ENCODE data around the gene TBX20.

TBX20 gene, protein sequence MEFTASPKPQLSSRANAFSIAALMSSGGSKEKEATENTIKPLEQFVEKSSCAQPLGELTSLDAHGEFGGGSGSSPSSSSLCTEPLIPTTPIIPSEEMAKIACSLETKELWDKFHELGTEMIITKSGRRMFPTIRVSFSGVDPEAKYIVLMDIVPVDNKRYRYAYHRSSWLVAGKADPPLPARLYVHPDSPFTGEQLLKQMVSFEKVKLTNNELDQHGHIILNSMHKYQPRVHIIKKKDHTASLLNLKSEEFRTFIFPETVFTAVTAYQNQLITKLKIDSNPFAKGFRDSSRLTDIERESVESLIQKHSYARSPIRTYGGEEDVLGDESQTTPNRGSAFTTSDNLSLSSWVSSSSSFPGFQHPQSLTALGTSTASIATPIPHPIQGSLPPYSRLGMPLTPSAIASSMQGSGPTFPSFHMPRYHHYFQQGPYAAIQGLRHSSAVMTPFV

DNA sequence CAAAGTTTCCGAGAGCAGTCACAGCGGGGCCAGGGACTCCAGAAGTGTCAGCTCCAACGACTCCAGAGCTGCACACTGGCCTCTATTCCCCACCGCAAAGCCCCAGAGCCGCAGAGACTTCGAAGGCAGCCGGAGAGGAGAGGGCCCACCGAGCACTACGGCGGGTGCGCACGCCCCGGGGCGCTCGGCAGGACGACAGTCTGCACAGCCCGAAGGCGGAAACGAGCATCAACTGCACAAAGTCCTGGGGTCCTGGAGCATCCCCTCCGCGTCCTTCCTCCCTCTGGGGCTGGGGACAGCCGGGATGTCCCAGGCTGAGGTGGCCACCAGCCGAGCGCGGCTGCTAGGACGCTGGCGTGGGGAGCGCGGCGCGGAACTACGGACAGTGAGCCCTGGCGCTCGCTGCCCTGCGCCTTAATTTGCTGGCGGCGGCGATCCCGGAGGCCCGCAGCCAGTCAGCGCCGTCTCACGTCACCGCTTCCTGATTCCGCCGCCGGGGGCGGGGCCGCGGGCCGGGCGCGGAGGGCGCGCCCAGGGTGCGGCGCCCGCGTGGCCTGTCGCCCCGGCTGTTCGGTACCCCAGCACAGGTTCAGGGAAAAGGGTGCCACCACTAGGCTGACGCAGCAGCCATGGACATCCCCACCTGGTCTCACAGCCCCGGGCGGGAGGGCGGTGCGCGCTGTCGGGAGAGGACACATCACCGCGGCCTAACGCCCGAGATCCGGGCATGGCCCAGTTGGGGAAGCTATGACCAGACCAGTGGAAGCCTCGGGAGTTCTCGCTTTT, at the start of gene TBX20:
TBX20 (minus strand) TSS at position 391 of the 786 bp plus-strand sequence. CDS start 480 bp downstream, outside the sequence.
- no peak for DNase-seq (ENCODE audit: low read depth)

DNA sequence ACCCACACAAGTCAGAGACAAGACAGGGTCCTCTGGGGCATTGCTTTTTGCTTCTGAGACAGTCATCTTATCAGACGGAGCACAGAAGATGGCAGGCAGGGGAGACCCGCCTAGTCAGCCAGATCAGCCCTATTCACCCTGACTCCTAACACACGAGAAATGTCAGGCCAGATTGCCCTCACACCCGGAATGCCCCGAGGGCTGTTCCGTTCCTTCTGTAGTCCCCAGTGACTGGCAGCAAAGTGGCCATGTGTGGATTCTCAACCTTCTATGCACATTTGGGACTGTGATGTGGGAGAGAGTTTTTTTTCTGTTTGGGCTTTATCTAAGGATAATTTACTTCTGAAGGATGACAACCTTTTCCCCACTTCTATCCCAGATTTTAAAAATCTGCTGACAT, 35.5 kb upstream of the TBX20 start:
- DNase-seq (ENCODE audit: low read depth), result no peak

DNA sequence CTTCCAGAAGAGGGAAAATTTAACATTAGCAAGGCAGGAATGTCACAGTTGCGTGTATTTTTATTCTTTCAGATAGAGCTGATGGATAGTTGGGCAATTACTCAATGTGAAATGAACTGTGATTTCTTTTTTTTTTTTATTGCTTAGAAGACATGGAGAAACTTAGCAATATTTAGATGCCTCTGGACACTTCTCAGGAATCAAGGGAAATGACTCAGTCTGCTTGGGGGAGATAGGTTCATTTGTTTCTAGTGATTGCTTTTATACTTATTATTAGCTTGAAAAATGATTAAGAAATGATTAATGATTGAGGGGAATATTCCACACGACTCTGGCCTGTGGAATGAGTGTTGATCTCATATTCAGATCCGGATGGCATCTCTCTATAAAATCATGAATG, 33.1 kb upstream of the TBX20 start:
- no peak for DNase-seq (ENCODE audit: low read depth)

DNA sequence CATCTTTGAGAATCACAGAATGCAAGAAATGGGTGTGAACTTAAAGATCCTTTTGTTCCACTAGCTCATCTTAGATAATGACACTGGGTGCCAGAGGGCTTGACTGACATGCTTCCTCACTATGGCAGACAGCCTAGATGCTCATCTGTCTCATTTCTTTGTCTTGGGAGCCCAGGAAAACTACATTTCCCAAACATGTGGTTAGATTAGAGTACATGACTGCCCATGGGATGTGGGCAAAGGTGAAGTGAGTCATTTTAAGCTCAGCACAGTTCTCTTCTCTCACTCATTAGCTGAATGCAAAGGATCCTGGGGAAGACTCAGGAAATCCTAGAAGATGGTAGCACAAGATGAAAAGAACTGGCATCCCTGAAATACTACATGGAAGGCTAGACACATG, 32.5 kb upstream of the TBX20 start:
- DNase-seq (ENCODE audit: low read depth), result no peak

DNA sequence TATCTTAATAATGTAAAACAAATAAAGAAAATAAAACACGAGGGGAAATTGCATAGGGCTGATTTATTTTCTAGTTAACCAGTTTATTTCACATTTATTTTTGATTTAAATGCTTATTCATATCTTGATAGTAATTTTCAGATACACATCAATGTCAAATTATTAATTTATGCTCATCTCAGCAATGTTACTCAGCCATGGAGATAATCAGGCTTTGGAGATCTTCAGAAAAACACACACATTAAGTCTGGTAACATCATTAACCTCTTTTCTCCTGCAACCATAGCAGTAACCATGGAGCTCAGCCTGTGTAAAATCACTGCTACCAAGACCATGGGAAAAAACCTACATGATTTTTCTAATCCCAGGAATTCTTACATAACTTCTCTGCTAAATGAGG, 31.9 kb upstream of the TBX20 start:
- no peak for DNase-seq (ENCODE audit: low read depth)

DNA sequence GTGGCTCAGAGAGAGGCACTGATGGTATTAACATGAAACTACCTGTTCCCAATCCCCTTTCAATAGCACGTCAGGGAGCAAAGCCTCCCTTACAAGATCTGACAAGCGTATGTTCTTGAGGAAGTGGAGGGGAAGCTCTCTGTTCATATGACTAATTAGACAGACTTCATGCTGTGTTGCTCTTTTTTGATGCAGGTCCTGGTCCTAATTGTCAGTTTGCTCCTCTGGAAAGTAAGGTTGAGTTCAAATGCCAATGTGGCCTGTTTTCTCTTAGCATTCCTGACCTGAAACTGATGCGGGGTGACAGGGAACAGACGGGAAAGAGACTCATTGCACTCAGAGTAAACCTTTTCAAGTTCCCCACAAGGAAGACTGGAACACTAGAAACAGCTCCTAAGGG, 27.0 kb upstream of the TBX20 start:
- DNase-seq (ENCODE audit: low read depth), result no peak

DNA sequence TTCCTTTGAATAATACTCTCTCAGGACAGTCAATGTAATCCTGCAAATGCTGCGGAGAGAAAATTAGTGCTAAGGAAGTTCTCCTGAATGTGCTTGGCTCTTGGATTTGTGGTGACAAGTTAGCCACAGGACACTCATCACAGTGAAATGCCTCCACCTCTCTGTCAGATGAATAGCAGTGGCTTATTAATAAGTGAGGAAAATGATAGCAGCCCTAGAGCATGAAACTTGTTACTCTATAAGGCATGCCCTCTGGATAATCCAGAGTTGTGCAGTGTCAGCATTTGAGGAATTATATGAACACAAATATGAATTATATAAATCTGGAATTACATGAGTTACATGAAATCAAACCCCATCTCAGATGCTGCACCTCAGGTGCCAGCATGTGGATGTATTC, 23.5 kb upstream of the TBX20 start:
- DNase-seq (ENCODE audit: low read depth), result no peak

DNA sequence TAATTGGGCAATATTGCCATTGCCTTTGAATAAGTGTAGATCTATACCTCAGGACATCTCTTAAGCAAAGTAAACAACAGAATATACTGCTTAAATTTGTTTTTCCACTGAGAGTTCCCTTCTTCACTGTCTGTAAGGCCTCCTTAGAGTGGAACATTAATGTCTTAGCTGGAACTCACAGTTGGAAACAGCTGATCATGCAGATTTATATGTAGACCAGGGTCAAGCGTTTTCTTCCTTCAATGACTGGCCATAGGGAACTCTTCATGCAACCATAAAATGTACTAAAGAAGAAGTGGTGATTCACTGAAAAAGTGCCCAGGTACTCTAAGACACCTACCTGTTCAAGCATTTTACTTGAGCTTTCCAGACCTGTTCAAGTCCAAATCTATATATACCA, 18.3 kb upstream of the TBX20 start:
- DNase-seq (ENCODE audit: low read depth), result no peak

DNA sequence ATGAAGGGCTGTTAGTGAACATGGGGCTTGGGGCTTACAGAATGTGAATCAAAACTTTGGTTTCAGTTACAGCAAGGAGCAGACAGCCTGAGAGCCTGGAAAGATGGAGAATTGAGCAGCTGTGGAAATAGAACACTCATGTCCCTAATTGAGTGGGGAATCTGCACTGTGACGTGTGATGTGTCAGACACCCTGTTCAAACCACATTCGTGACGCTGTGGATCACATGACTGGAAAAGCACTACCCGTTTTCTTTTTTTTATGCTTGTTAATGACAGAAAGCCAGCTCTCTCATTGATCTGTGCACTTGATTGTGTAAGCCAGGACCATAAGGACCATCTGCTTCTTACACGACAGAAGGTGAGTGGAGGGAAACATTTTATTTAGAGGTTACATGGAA, 15.1 kb upstream of the TBX20 start:
- DNase-seq (ENCODE audit: low read depth), result no peak

DNA sequence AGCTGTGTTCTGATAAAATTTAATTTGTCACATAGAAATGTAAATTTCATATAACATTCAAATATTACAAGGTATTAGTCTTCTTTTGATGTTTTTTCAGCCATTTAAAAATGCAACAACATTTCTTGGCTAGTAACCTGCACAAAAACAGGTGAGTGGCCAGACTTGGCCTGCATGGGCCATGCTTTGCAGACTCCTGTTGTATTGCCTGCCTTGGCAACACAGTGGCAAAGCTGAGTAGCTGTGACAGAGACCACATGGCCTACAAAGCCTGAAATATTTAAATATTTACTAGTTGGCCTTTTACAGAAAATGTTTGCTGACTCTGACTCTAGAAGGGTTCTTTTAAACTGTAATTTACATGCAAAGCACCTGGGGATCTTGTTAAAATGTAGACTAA, 13.5 kb upstream of the TBX20 start:
- no peak for DNase-seq (ENCODE audit: low read depth)

DNA sequence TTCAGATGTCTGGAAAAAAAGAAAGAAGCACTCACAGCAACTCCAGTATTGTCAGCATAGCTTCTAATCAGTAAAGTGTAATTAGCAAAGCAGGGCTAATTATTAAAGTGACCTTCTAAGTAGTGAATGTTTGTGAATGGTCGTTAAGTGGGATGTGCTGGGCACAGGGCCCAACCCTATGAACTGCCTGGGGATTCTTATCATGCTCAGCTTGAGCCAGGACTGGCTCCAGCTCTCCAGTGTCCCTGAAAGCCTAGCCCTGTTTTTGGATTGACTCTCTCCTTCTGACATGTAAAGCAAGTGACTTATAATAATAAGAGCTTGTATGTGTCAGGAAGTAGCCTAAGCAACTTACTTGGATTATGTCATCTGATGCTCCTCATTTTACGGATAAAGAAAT, 9.5 kb upstream of the TBX20 start:
- DNase-seq (ENCODE audit: low read depth), result no peak

DNA sequence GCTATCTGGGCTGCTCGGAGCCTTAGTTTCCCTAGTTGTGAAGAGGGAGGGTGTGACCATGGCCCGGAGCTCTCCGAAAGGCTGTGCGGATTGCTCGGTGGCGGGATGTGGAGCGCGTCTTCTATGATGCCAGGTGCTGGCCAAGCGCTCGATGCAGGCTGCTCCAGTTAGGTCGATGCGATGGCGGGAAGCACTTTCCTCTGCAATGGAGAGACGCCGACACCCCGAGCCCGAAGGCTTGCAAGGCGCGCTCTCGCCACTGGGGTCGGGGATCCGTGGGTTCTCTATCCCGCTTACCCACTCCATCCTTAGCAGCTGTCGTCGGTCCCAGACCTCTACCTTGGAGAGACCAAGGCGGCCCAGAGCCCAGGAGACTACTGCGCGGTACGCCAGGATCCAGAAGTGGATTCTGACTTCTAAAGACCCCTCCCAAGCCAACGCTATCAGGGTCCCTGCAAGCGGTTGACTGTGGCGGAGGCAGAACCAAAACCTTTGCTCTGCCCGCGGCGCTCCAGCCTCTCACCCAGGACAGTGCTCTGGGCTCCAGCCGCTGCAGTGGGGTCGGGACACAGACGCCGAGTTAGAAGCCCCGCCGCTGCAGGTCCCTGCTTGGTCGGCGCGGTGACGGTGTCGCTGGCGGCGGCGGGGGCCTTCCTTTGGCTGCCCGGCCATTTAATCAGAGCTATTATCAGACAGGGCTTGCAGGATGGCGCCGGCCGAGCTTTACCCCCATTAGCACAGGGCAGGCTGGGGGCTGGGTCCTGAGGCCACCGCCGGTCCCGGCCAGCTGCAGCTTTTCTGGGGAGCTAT, 7.8 kb upstream of the TBX20 start:
- DNase-seq (ENCODE audit: low read depth), result no peak

DNA sequence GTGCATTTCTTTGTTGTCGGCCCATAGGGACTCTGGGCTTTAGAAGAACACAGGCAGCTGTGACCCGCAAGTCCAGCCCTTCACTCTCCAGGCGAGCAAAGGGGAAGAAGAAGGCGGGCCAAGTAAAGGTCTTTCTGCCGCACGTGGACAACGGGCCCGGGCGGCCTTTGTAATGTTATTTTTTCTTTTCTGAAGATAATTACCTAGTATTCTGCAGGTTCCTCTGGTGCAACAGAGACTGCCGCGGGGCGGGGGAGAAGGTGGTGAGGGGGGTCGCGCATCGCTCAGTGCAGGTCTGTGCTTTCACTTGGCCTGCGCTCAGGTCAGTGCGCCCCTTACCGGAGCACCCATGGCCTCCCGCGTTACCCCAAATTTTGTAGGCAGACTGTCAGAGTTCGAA, 7.1 kb upstream of the TBX20 start:
- no peak for DNase-seq (ENCODE audit: low read depth)

DNA sequence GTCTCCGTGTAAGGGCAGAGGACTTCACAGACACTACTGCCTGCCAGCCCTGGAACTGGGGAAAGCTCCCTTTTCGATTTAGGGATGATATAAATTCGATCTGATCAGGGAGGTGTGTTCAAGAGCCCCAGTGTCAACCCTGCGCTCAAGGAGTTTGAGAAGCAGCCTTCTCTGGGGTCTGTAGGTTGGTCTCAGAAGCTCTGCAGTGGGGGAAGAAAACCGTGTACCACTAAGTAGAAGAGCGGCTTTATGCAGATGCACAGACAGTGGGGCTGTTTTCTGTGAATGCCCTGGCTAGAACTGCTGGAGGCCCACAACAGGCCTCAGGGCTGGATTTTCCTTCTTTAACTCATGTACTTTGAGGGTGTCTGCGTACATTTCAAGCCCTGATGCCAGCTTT, 6.3 kb upstream of the TBX20 start:
- no peak for DNase-seq (ENCODE audit: low read depth)

DNA sequence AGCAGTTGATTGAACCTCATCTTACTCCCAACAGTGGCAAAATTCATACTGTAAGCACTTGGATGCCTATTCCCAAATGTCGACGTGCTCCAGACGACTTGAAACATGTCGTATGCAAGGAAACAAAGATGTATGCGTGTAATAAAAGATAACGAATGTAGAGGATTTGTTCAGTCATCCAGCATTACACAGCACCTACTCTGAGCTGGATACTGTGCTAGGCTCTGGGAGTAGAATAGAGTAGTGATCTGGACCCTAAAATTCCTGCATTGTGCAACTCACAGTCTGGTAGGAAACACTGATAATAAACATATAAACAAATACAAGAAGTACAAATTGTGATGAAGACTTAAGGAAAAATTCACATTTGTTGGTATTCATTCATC, 5.6 kb upstream of the TBX20 start:
- no peak for DNase-seq (ENCODE audit: low read depth)

DNA sequence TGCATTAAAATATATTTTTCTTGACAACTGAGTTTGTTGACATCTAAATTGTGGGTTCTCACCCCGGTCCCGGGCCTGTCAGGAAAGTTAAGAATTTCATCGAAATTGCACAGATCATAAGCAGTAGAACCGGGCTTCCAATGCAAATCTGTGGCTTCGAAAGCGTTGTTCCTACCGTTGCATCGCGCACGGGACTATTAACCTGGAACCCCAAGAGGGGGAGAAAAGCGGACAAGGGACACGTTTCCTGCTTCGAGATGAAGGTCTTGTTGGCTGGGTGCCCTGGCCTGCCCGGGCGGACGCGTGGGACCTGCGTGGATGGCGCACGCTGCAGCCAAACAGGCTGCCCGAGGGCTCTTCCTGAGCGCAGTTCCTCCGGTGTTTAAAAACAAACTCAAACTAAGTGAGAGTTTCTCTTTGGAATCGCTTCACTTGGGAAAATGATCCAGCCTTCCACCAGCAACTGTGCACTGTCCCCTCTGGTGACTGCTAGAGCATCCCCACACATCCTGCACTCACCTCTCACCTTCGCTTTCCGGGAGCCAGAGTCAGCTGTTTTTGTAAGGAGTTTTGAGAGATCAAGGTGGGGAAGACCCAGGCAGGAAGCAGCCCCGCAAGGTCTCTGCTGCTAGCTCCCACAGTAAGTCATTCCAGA, 5.1 kb upstream of the TBX20 start:
- no peak for DNase-seq (ENCODE audit: low read depth)

DNA sequence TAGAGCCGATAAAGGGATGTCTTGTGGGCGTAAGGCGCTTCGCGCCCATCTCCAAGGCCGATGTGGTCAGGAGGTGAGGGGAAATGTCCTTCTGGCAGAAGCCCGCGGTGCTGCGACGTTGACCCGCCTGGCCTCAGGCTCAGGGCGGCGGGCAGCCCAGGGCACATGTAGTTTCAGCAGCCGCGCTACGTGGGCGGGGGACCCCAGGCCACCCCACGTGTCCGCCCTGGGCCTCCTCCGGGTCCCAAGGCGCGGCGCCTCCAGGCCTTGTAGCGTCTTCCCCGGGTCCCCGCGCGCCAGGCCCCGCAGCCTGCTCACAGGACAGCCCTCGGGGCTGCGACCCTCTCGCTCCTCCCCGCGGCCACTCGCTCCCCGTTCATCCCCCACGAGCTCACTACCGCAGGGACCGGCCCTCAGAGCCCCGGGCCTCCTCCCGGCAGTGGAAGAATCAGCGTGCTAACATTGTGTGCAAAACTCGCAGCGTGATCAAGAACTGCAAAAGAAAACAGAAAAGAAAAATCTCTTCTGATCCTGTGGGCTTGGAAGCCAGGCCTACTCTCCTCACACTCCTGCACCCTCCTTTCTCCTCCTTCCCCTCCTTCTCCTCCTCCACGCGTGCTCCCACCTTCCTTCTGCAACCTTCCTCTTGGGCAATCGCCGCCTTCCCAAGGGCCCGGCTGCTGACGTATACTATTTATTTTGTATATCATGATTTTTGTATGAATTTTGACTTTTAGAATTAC, 4.4 kb upstream of the TBX20 start:
- no peak for DNase-seq (ENCODE audit: low read depth)

DNA sequence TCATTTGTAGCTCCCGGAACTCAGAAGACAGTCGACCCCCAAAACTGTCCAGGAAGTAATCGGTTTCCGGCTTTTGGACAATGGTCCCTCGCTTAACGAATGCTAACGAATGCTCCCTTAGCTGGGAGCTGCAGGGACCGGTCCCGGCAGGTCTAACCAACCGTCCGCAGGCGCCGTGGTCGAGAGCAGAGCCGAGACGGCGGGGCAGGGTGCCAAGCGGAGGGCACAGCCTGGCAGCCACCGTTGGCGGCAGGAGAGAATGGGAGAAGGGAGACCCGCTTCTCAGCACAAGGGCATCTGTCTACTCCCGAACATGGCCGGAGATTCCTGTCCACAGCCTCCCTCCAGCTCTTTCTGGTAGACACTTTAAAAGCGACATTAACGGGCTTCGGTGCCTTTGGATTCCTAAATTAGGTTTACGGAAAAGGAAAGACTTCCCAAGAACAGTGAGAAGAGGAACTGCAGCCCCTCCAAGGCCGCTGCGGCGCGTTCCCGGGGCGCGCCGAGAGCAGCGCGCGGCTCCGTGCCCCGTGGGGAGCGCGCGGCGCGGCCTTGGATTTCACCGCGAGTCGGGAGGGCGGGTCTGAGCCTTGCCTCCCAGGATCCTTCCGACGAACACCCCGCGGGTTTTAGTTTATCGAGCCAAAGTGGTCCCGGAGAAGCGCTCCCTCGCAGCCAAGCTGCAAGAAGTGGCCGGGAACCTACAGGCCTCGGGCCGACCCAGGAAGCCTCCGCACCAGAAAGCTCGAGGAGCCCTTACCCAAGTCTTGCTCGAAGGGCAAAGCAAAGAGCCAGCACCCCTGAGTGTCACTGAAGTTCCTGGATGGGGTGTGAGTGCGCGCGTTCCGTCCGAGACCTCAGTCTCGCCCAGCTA, 3.6 kb upstream of the TBX20 start:
- DNase-seq (ENCODE audit: low read depth), result no peak

DNA sequence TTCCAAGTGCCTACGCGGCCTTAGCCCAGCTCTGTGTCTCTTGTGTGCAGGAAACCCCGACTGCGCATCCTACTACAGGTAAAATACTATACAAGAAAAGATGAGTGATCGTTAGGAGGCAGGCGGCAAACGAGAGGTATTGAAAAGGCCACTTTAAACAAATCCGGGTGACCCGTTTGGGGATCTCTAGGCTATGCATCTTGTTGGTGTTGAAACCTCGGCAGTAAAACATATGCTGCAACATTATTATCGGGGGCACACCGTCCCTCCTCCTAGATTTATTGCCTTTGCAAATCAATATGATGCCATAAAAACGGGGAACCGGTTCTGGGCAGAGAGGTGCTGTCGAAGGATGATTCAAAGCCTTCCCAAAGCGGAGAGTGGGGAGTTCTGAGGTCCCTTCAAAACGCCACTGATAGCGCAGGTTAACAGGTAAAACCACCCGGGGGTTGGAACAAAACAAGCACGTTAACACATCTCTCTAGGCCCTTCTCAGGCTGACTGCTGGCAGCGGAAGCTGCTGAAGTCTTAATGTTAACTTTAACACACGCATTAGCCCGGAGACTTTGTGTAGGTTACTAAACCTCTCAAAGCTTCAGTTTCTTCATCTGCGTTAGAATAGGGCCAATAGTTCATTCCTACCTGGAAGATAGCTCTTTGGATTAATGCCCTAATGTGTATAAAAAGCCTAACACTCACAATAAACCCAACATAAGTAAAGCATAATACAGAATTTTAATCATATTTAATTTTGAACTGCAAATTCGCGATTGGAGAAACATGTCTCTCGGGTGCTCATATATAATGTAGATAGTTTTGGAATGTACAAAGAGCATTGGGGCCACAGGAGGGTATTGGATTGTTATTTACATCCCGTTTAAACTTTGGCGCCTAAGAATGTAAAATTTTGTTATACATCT, 2.6 kb upstream of the TBX20 start:
- DNase-seq (ENCODE audit: low read depth), result no peak
